ENCODE data around the gene PTS. TPM values are rescaled to one million over a fixed set of nuclear protein-coding genes. Genes with fewer than 3 reads are reported as not detected.
"Not testable (repeated sequence)": the region's sequence is repeated elsewhere in the genome, so short reads cannot be mapped to it uniquely, and the experiment has no call there.

Gene PTS
- polyA plus RNA-seq, 2 donors = 48.6 to 53.8 TPM

GRCh38 chr11:112196519-112197087, 29.6 kb upstream of the PTS start:
- Histone ChIP-seq H3K4me3 (ENCODE audit: low read depth in 1 of 2, low read length in 2 of 2) (no peak overlapping the region), H3K4me1 (ENCODE audit: control insufficient read depth in 2 of 2, insufficient read depth in 2 of 2, low read length in 1 of 2) (no peaks in the 10 kb centered on the region), H3K27me3 (ENCODE audit: control insufficient read depth in 1 of 2, insufficient read depth in 2 of 2, low read length in 2 of 2) (no peaks in the 10 kb centered on the region), H3K27ac (ENCODE audit: low read depth in 2 of 2, low read length in 1 of 2) (no peak overlapping the region), H3K9me3 (ENCODE audit: control insufficient read depth in 2 of 2, insufficient read depth in 1 of 2, low read depth in 1 of 2, low read length in 1 of 2) (no peaks in the 10 kb centered on the region), H3K36me3 (ENCODE audit: control insufficient read depth in 2 of 2, insufficient read depth in 2 of 2, low read length in 1 of 2) (no peaks in the 10 kb centered on the region)
- WGBS, 2 donors = 96% methylated on average over 2 of the region's 2 CpGs

- H3K36me3 ChIP-seq (ENCODE audit: control insufficient read depth in 2 of 2, insufficient read depth in 2 of 2, low read length in 1 of 2); H3K4me1 ChIP-seq (ENCODE audit: control insufficient read depth in 2 of 2, insufficient read depth in 2 of 2, low read length in 1 of 2); H3K4me3 ChIP-seq (ENCODE audit: low read depth in 1 of 2, low read length in 2 of 2); H3K27ac ChIP-seq (ENCODE audit: low read depth in 2 of 2, low read length in 1 of 2); H3K9me3 ChIP-seq (ENCODE audit: control insufficient read depth in 2 of 2, insufficient read depth in 1 of 2, low read depth in 1 of 2, low read length in 1 of 2); H3K27me3 ChIP-seq (ENCODE audit: control insufficient read depth in 1 of 2, insufficient read depth in 2 of 2, low read length in 2 of 2): not testable (repeated sequence)
- 75 to 80% methylated on average over 4 of the region's 4 CpGs for WGBS, 2 donors
Observed at GRCh38 chr11:112199101-112199500, 27.1 kb upstream of the PTS start.

GRCh38 chr11:112200252-112200651, 26.0 kb upstream of the PTS start:
- no peaks in the 10 kb centered on the region for H3K4me1 ChIP-seq (ENCODE audit: control insufficient read depth in 2 of 2, insufficient read depth in 2 of 2, low read length in 1 of 2)
- H3K9me3 ChIP-seq (ENCODE audit: control insufficient read depth in 2 of 2, insufficient read depth in 1 of 2, low read depth in 1 of 2, low read length in 1 of 2) = no peaks in the 10 kb centered on the region
- no peak overlapping the region for H3K4me3 ChIP-seq (ENCODE audit: low read depth in 1 of 2, low read length in 2 of 2)
- H3K27ac ChIP-seq (ENCODE audit: low read depth in 2 of 2, low read length in 1 of 2) = no peak overlapping the region
- no peaks in the 10 kb centered on the region for H3K36me3 ChIP-seq (ENCODE audit: control insufficient read depth in 2 of 2, insufficient read depth in 2 of 2, low read length in 1 of 2)
- H3K27me3 ChIP-seq (ENCODE audit: control insufficient read depth in 1 of 2, insufficient read depth in 2 of 2, low read length in 2 of 2) = no peaks in the 10 kb centered on the region
- WGBS, 2 donors = 22 to 39% methylated on average over 2 of the region's 2 CpGs

GRCh38 chr11:112206071-112206470, 20.2 kb upstream of the PTS start:
- WGBS, 2 donors = 94 to 95% methylated on average over 23 of the region's 23 CpGs
- H3K4me1 ChIP-seq (ENCODE audit: control insufficient read depth in 2 of 2, insufficient read depth in 2 of 2, low read length in 1 of 2) = no peaks in the 10 kb centered on the region
- no peaks in the 10 kb centered on the region for H3K27me3 ChIP-seq (ENCODE audit: control insufficient read depth in 1 of 2, insufficient read depth in 2 of 2, low read length in 2 of 2)
- no peaks in the 10 kb centered on the region for H3K36me3 ChIP-seq (ENCODE audit: control insufficient read depth in 2 of 2, insufficient read depth in 2 of 2, low read length in 1 of 2)
- no peaks in the 10 kb centered on the region for H3K9me3 ChIP-seq (ENCODE audit: control insufficient read depth in 2 of 2, insufficient read depth in 1 of 2, low read depth in 1 of 2, low read length in 1 of 2)
- no peak overlapping the region for H3K4me3 ChIP-seq (ENCODE audit: low read depth in 1 of 2, low read length in 2 of 2)
- H3K27ac ChIP-seq (ENCODE audit: low read depth in 2 of 2, low read length in 1 of 2) = no peak overlapping the region

- Histone ChIP-seq H3K36me3 (ENCODE audit: control insufficient read depth in 2 of 2, insufficient read depth in 2 of 2, low read length in 1 of 2) (no peaks in the 10 kb centered on the region), H3K27me3 (ENCODE audit: control insufficient read depth in 1 of 2, insufficient read depth in 2 of 2, low read length in 2 of 2) (no peaks in the 10 kb centered on the region), H3K4me1 (ENCODE audit: control insufficient read depth in 2 of 2, insufficient read depth in 2 of 2, low read length in 1 of 2) (no peaks in the 10 kb centered on the region), H3K27ac (ENCODE audit: low read depth in 2 of 2, low read length in 1 of 2) (no peak overlapping the region), H3K9me3 (ENCODE audit: control insufficient read depth in 2 of 2, insufficient read depth in 1 of 2, low read depth in 1 of 2, low read length in 1 of 2) (no peaks in the 10 kb centered on the region), H3K4me3 (ENCODE audit: low read depth in 1 of 2, low read length in 2 of 2) (no peak overlapping the region)
- 85 to 100% methylated on average over 1 of the region's 1 CpG for WGBS, 2 donors
Observed at GRCh38 chr11:112210890-112211289, 15.3 kb upstream of the PTS start.

- Histone ChIP-seq H3K27ac (ENCODE audit: low read depth in 2 of 2, low read length in 1 of 2) (no peak overlapping the region), H3K4me1 (ENCODE audit: control insufficient read depth in 2 of 2, insufficient read depth in 2 of 2, low read length in 1 of 2) (no peaks in the 10 kb centered on the region), H3K36me3 (ENCODE audit: control insufficient read depth in 2 of 2, insufficient read depth in 2 of 2, low read length in 1 of 2) (no peaks in the 10 kb centered on the region), H3K27me3 (ENCODE audit: control insufficient read depth in 1 of 2, insufficient read depth in 2 of 2, low read length in 2 of 2) (no peaks in the 10 kb centered on the region), H3K4me3 (ENCODE audit: low read depth in 1 of 2, low read length in 2 of 2) (no peak overlapping the region), H3K9me3 (ENCODE audit: control insufficient read depth in 2 of 2, insufficient read depth in 1 of 2, low read depth in 1 of 2, low read length in 1 of 2) (no peaks in the 10 kb centered on the region)
- 45 to 55% methylated on average over 2 of the region's 2 CpGs for WGBS, 2 donors
Observed at GRCh38 chr11:112211536-112211935, 14.7 kb upstream of the PTS start.

- H3K36me3 ChIP-seq (ENCODE audit: control insufficient read depth in 2 of 2, insufficient read depth in 2 of 2, low read length in 1 of 2) = no peaks in the 10 kb centered on the region
- H3K4me3 ChIP-seq (ENCODE audit: low read depth in 1 of 2, low read length in 2 of 2) = no peak overlapping the region
- 74 to 86% methylated on average over 3 of the region's 3 CpGs for WGBS, 2 donors
- no peaks in the 10 kb centered on the region for H3K4me1 ChIP-seq (ENCODE audit: control insufficient read depth in 2 of 2, insufficient read depth in 2 of 2, low read length in 1 of 2)
- H3K27ac ChIP-seq (ENCODE audit: low read depth in 2 of 2, low read length in 1 of 2) = no peak overlapping the region
- H3K9me3 ChIP-seq (ENCODE audit: control insufficient read depth in 2 of 2, insufficient read depth in 1 of 2, low read depth in 1 of 2, low read length in 1 of 2) = no peaks in the 10 kb centered on the region
- no peaks in the 10 kb centered on the region for H3K27me3 ChIP-seq (ENCODE audit: control insufficient read depth in 1 of 2, insufficient read depth in 2 of 2, low read length in 2 of 2)
Observed at GRCh38 chr11:112212290-112212689, 13.9 kb upstream of the PTS start.

- Histone ChIP-seq H3K4me3 (ENCODE audit: low read depth in 1 of 2, low read length in 2 of 2) (no peak overlapping the region), H3K4me1 (ENCODE audit: control insufficient read depth in 2 of 2, insufficient read depth in 2 of 2, low read length in 1 of 2) (no peaks in the 10 kb centered on the region)
Observed at GRCh38 chr11:112212710-112213109, 13.5 kb upstream of the PTS start.

GRCh38 chr11:112213753-112214152, 12.5 kb upstream of the PTS start:
- Histone ChIP-seq H3K36me3 (ENCODE audit: control insufficient read depth in 2 of 2, insufficient read depth in 2 of 2, low read length in 1 of 2) (no peaks in the 10 kb centered on the region), H3K27me3 (ENCODE audit: control insufficient read depth in 1 of 2, insufficient read depth in 2 of 2, low read length in 2 of 2) (no peaks in the 10 kb centered on the region), H3K27ac (ENCODE audit: low read depth in 2 of 2, low read length in 1 of 2) (no peak overlapping the region), H3K9me3 (ENCODE audit: control insufficient read depth in 2 of 2, insufficient read depth in 1 of 2, low read depth in 1 of 2, low read length in 1 of 2) (no peaks in the 10 kb centered on the region), H3K4me1 (ENCODE audit: control insufficient read depth in 2 of 2, insufficient read depth in 2 of 2, low read length in 1 of 2) (no peaks in the 10 kb centered on the region), H3K4me3 (ENCODE audit: low read depth in 1 of 2, low read length in 2 of 2) (no peak overlapping the region)
- WGBS, 2 donors = 92 to 95% methylated on average over 4 of the region's 4 CpGs

More at GRCh38 chr11:112212710-112213109, 13.5 kb upstream of the PTS start:
- Histone ChIP-seq H3K36me3 (ENCODE audit: control insufficient read depth in 2 of 2, insufficient read depth in 2 of 2, low read length in 1 of 2) (no peaks in the 10 kb centered on the region), H3K27me3 (ENCODE audit: control insufficient read depth in 1 of 2, insufficient read depth in 2 of 2, low read length in 2 of 2) (no peaks in the 10 kb centered on the region), H3K9me3 (ENCODE audit: control insufficient read depth in 2 of 2, insufficient read depth in 1 of 2, low read depth in 1 of 2, low read length in 1 of 2) (no peaks in the 10 kb centered on the region), H3K27ac (ENCODE audit: low read depth in 2 of 2, low read length in 1 of 2) (no peak overlapping the region)

- no peak overlapping the region for H3K4me3 ChIP-seq (ENCODE audit: low read depth in 1 of 2, low read length in 2 of 2)
- H3K9me3 ChIP-seq (ENCODE audit: control insufficient read depth in 2 of 2, insufficient read depth in 1 of 2, low read depth in 1 of 2, low read length in 1 of 2) = no peaks in the 10 kb centered on the region
- H3K4me1 ChIP-seq (ENCODE audit: control insufficient read depth in 2 of 2, insufficient read depth in 2 of 2, low read length in 1 of 2) = no peaks in the 10 kb centered on the region
- 89 to 94% methylated on average over 6 of the region's 6 CpGs for WGBS, 2 donors
- H3K27me3 ChIP-seq (ENCODE audit: control insufficient read depth in 1 of 2, insufficient read depth in 2 of 2, low read length in 2 of 2) = no peaks in the 10 kb centered on the region
- no peak overlapping the region for H3K27ac ChIP-seq (ENCODE audit: low read depth in 2 of 2, low read length in 1 of 2)
- no peaks in the 10 kb centered on the region for H3K36me3 ChIP-seq (ENCODE audit: control insufficient read depth in 2 of 2, insufficient read depth in 2 of 2, low read length in 1 of 2)
Observed at GRCh38 chr11:112215621-112216020, 10.6 kb upstream of the PTS start.

All from esophagus (tissue), 2 donors.